ENCODE measurements around the gene ACTL6B.
"Not testable (repeated sequence)": the region's sequence is repeated elsewhere in the genome, so short reads cannot be mapped to it uniquely, and the experiment has no call there.

The ACTL6B gene

DNA sequence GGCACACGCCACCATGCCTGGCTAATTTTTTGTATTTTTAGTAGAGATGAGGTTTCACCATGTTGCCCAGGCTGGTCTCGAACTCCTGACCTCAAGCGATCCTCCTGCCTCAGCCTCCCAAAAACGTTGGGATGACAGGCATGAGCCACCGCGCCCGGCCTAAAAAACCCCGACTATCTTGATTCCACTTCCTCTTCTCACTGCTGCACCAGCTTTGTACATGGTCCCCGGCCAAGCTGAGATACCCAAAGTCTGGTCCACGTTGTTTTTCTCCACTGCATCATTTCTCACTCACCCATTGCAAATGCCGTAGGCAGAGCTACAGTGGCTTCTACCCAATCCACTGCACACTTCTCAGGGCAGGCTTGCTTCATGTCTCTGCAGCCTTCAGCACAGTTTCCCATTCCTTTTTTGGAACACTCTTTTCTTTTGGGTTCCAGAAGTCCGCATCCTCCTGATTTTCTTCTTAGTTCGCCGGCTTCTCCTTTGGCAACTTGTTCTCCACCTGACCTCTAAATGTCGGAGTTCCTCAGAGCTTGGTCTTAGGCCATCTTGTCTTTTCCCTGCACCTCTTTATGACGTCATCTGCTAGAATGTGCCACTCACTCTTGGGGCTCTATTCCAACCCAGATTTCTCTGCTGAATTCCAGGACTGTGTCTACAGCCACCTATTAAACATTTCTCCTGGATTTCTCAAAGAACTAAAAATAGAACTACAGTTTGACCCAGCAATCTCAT lies 11.3 kb upstream of the ACTL6B start:
- H3K27ac ChIP-seq (ENCODE audit: low read depth, low read length): no peak overlapping the region
- no peak overlapping the region for H3K9ac ChIP-seq (ENCODE audit: low read depth, low read length)
- H3K36me3 ChIP-seq (ENCODE audit: control insufficient read depth, insufficient read depth, low read length): no peaks in the 10 kb centered on the region
- H3K4me1 ChIP-seq (ENCODE audit: control insufficient read depth, insufficient read depth, low read length): no peaks in the 10 kb centered on the region
- no peaks in the 10 kb centered on the region for H3K9me3 ChIP-seq (ENCODE audit: control insufficient read depth, insufficient read depth, low read length)
- peaks cover under 1% of the 10 kb centered on the region; the same call in 1 of the 2 replicates for H3K27me3 ChIP-seq (ENCODE audit: control insufficient read depth, insufficient read depth, low read length)
- no peak overlapping the region for H3K4me3 ChIP-seq (ENCODE audit: low read depth, low read length)

DNA sequence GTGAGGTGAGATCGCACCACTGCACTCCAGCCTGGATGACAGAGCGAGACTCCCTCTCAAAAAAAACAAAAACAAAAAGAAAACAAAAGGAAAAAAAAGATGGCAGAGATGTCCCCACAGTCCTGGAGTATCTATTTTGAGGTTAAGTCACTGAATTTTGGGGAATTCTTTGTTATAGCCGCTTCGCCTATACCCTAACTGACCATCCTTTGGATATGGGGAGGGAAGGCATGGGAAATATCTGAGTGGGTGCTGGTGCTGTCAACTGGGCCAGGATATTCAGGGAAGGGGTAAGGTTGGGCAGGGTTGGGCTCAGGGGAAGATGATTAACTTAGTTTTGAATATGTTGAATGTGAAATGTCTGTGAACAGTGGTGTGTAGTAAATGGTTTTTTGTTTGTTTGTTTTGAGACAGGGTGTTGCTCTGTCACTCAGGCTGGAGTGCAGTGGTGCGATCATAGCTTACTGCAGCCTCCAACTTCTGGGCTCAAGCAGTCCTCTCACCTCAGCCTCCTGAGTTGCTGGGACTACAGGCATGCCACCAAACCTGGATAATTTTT lies 9.0 kb upstream of the ACTL6B start:
- Histone ChIP-seq H3K9ac (ENCODE audit: low read depth, low read length) (no peak overlapping the region), H3K27ac (ENCODE audit: low read depth, low read length) (no peak overlapping the region), H3K4me1 (ENCODE audit: control insufficient read depth, insufficient read depth, low read length) (no peaks in the 10 kb centered on the region), H3K9me3 (ENCODE audit: control insufficient read depth, insufficient read depth, low read length) (no peaks in the 10 kb centered on the region), H3K27me3 (ENCODE audit: control insufficient read depth, insufficient read depth, low read length) (no peaks in the 10 kb centered on the region), H3K36me3 (ENCODE audit: control insufficient read depth, insufficient read depth, low read length) (no peaks in the 10 kb centered on the region), H3K4me3 (ENCODE audit: low read depth, low read length) (no peak overlapping the region)

DNA sequence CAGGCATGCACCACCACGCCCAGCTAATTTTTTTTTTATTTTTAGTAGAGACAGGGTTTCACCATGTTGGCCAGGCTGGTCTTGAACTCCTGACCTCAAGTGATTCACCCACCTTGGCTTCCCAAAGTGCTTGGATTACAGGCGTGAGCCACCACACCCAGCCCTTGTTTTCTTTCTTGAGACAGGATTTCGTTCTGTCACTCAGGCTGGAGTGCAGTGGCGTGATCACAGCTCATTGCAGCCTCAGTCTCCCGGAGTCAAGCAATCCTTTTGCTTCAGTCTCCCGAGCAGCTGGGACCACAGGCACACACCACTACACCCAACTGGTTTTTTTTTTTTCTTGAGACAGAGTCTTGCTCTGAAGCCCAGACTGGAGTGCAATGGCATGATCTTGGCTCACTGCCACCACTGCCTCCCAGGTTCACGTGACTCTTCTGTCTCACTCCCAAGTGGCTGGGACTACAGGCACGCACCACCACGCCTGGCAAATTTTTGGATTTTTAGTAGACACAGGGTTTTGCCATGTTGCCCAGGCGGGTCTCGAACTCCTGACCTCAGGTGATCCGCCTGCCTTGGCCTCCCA lies 6.0 kb upstream of the ACTL6B start:
- H3K27me3 ChIP-seq (ENCODE audit: control insufficient read depth, insufficient read depth, low read length); H3K4me3 ChIP-seq (ENCODE audit: low read depth, low read length); H3K4me1 ChIP-seq (ENCODE audit: control insufficient read depth, insufficient read depth, low read length); H3K36me3 ChIP-seq (ENCODE audit: control insufficient read depth, insufficient read depth, low read length); H3K27ac ChIP-seq (ENCODE audit: low read depth, low read length); H3K9me3 ChIP-seq (ENCODE audit: control insufficient read depth, insufficient read depth, low read length); H3K9ac ChIP-seq (ENCODE audit: low read depth, low read length): not testable (repeated sequence)

GRCh38 chr7:100654908-100655831 lies 1.1 kb downstream of the ACTL6B start:
- H3K36me3 ChIP-seq (ENCODE audit: control insufficient read depth, insufficient read depth, low read length): no peaks in the 10 kb centered on the region
- H3K4me3 ChIP-seq (ENCODE audit: low read depth, low read length): no peak overlapping the region
- H3K9me3 ChIP-seq (ENCODE audit: control insufficient read depth, insufficient read depth, low read length): no peaks in the 10 kb centered on the region
- no peak overlapping the region for H3K27ac ChIP-seq (ENCODE audit: low read depth, low read length)
- no peaks in the 10 kb centered on the region for H3K4me1 ChIP-seq (ENCODE audit: control insufficient read depth, insufficient read depth, low read length)
- H3K27me3 ChIP-seq (ENCODE audit: control insufficient read depth, insufficient read depth, low read length): peaks cover 29% of the 10 kb centered on the region
- H3K9ac ChIP-seq (ENCODE audit: low read depth, low read length): no peak overlapping the region

GRCh38 chr7:100649826-100650565 lies 6.3 kb downstream of the ACTL6B start:
- Histone ChIP-seq H3K9me3 (ENCODE audit: control insufficient read depth, insufficient read depth, low read length) (no peaks in the 10 kb centered on the region), H3K9ac (ENCODE audit: low read depth, low read length) (no peak overlapping the region), H3K4me3 (ENCODE audit: low read depth, low read length) (no peak overlapping the region), H3K27me3 (ENCODE audit: control insufficient read depth, insufficient read depth, low read length) (peaks cover 7% of the 10 kb centered on the region), H3K36me3 (ENCODE audit: control insufficient read depth, insufficient read depth, low read length) (no peaks in the 10 kb centered on the region), H3K4me1 (ENCODE audit: control insufficient read depth, insufficient read depth, low read length) (peaks cover 6% of the 10 kb centered on the region), H3K27ac (ENCODE audit: low read depth, low read length) (no peak overlapping the region)

- Histone ChIP-seq H3K4me3 (ENCODE audit: low read depth, low read length) (no peak overlapping the region), H3K36me3 (ENCODE audit: control insufficient read depth, insufficient read depth, low read length) (no peaks in the 10 kb centered on the region), H3K9ac (ENCODE audit: low read depth, low read length) (no peak overlapping the region), H3K4me1 (ENCODE audit: control insufficient read depth, insufficient read depth, low read length) (peaks cover 3% of the 10 kb centered on the region), H3K9me3 (ENCODE audit: control insufficient read depth, insufficient read depth, low read length) (no peaks in the 10 kb centered on the region), H3K27me3 (ENCODE audit: control insufficient read depth, insufficient read depth, low read length) (no peaks in the 10 kb centered on the region), H3K27ac (ENCODE audit: low read depth, low read length) (no peak overlapping the region)
Observed at GRCh38 chr7:100642534-100642907, 13.7 kb downstream of the ACTL6B start.

GRCh38 chr7:100641860-100642533 lies 14.3 kb downstream of the ACTL6B start:
- Histone ChIP-seq H3K4me3 (ENCODE audit: low read depth, low read length) (no peak overlapping the region), H3K36me3 (ENCODE audit: control insufficient read depth, insufficient read depth, low read length) (no peaks in the 10 kb centered on the region), H3K9me3 (ENCODE audit: control insufficient read depth, insufficient read depth, low read length) (no peaks in the 10 kb centered on the region), H3K9ac (ENCODE audit: low read depth, low read length) (no peak overlapping the region), H3K27ac (ENCODE audit: low read depth, low read length) (no peak overlapping the region), H3K27me3 (ENCODE audit: control insufficient read depth, insufficient read depth, low read length) (no peaks in the 10 kb centered on the region), H3K4me1 (ENCODE audit: control insufficient read depth, insufficient read depth, low read length) (no peaks in the 10 kb centered on the region)

- Histone ChIP-seq H3K9ac (ENCODE audit: low read depth, low read length) (no peak within 1 kb of the TSS), H3K4me1 (ENCODE audit: control insufficient read depth, insufficient read depth, low read length) (no peaks in the 10 kb centered on the region), H3K27ac (ENCODE audit: low read depth, low read length) (no peak within 1 kb of the TSS), H3K4me3 (ENCODE audit: low read depth, low read length) (no peak within 1 kb of the TSS), H3K9me3 (ENCODE audit: control insufficient read depth, insufficient read depth, low read length) (no peaks in the 10 kb centered on the region), H3K27me3 (ENCODE audit: control insufficient read depth, insufficient read depth, low read length) (no peaks in the 10 kb centered on the region), H3K36me3 (ENCODE audit: control insufficient read depth, insufficient read depth, low read length) (no peaks in the 10 kb centered on the region)
Observed at GRCh38 chr7:100641463-100641859, 14.8 kb downstream of the ACTL6B start, which contains the start of gene TFR2. Gene TFR2, minus strand, starts transcription at chr7:100641552. Its CDS starts 43 bp downstream, at chr7:100641509.

GRCh38 chr7:100640517-100641440 lies 15.5 kb downstream of the ACTL6B start:
- Histone ChIP-seq H3K9ac (ENCODE audit: low read depth, low read length) (no peak overlapping the region), H3K27ac (ENCODE audit: low read depth, low read length) (no peak overlapping the region), H3K36me3 (ENCODE audit: control insufficient read depth, insufficient read depth, low read length) (no peaks in the 10 kb centered on the region)

More at GRCh38 chr7:100640517-100641440, 15.5 kb downstream of the ACTL6B start:
- Histone ChIP-seq H3K27me3 (ENCODE audit: control insufficient read depth, insufficient read depth, low read length) (no peaks in the 10 kb centered on the region), H3K9me3 (ENCODE audit: control insufficient read depth, insufficient read depth, low read length) (no peaks in the 10 kb centered on the region), H3K4me3 (ENCODE audit: low read depth, low read length) (no peak overlapping the region), H3K4me1 (ENCODE audit: control insufficient read depth, insufficient read depth, low read length) (no peaks in the 10 kb centered on the region)

Measured in HUES48 (cell line).